ENCODE results near the gene EHMT1.
"Not testable (repeated sequence)": the region's sequence is repeated elsewhere in the genome, so short reads cannot be mapped to it uniquely, and the experiment has no call there.

Gene EHMT1

GRCh38 chr9:137733429-137733828, 114.6 kb downstream of the EHMT1 start:
- Histone ChIP-seq H3K27me3 (ENCODE audit: insufficient read depth, low read length, poor library complexity, severe bottlenecking) (no peaks in the 10 kb centered on the region), H3K9me3 (ENCODE audit: insufficient read depth, low read depth, low read length) (peaks cover 19% of the 10 kb centered on the region; the same call in 1 of the 2 replicates), H4K20me1 (ENCODE audit: insufficient read depth, low read length, poor library complexity, severe bottlenecking) (no peaks in the 10 kb centered on the region), H3K4me3 (ENCODE audit: low read length, poor library complexity, severe bottlenecking) (no peak overlapping the region), H3K4me1 (ENCODE audit: insufficient read depth, low read length, poor library complexity, severe bottlenecking) (no peaks in the 10 kb centered on the region), H2AFZ (ENCODE audit: low read length) (no peak overlapping the region), H3K36me3 (ENCODE audit: insufficient read depth, low read length) (peaks cover 66% of the 10 kb centered on the region; the same call in 1 of the 2 replicates), H3F3A (ENCODE audit: low read depth) (no peaks in the 10 kb centered on the region), H3K9me2 (replicated peaks; ENCODE audit: low read depth, low read length) (no peaks in the 10 kb centered on the region), H3K9ac (ENCODE audit: low read depth, low read length, poor library complexity, severe bottlenecking) (no peak overlapping the region), H3K79me2 (ENCODE audit: insufficient read depth, low read length) (no peaks in the 10 kb centered on the region), H3K4me2 (ENCODE audit: low read depth, low read length, poor library complexity, severe bottlenecking) (no peak overlapping the region)
- TF ChIP-seq, protein P1, sequence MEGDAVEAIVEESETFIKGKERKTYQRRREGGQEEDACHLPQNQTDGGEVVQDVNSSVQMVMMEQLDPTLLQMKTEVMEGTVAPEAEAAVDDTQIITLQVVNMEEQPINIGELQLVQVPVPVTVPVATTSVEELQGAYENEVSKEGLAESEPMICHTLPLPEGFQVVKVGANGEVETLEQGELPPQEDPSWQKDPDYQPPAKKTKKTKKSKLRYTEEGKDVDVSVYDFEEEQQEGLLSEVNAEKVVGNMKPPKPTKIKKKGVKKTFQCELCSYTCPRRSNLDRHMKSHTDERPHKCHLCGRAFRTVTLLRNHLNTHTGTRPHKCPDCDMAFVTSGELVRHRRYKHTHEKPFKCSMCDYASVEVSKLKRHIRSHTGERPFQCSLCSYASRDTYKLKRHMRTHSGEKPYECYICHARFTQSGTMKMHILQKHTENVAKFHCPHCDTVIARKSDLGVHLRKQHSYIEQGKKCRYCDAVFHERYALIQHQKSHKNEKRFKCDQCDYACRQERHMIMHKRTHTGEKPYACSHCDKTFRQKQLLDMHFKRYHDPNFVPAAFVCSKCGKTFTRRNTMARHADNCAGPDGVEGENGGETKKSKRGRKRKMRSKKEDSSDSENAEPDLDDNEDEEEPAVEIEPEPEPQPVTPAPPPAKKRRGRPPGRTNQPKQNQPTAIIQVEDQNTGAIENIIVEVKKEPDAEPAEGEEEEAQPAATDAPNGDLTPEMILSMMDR (conservative IDR thresholded peaks at IDR 0.05; ENCODE audit: low read length): no peak
- TF ChIP-seq EZH2phosphoT487 (IDR thresholded peaks at IDR 0.05; ENCODE audit: borderline replicate concordance): no peak

DNA sequence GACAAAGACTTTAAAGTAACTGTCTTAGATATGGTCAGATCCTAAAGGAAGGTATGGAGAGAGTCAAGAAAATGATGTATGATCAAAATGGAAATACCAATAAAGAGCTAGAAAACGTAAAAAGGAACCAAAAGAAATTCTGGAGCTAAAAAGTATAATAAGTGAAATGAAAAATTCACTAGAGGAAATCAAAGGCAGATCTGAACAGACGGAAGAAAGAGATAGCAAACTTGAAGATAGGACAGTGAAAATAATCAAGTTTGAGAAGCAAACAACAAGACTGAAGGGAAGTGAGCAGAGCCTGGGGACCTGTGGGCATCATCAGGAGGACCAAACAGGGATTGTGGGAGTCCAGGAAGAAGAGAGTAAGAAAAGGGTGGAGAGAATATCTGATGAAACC, 115.4 kb downstream of the EHMT1 start:
- Histone ChIP-seq H3K27me3 (ENCODE audit: insufficient read depth, low read length, poor library complexity, severe bottlenecking) (no peaks in the 10 kb centered on the region), H3K79me2 (ENCODE audit: insufficient read depth, low read length) (no peaks in the 10 kb centered on the region), H3K9me2 (replicated peaks; ENCODE audit: low read depth, low read length) (no peaks in the 10 kb centered on the region), H3K4me3 (ENCODE audit: low read length, poor library complexity, severe bottlenecking) (no peak overlapping the region), H3K9me3 (ENCODE audit: insufficient read depth, low read depth, low read length) (peaks cover 19% of the 10 kb centered on the region; the same call in 1 of the 2 replicates), H3K36me3 (ENCODE audit: insufficient read depth, low read length) (peaks cover 60% of the 10 kb centered on the region; the same call in 1 of the 2 replicates), H3K9ac (ENCODE audit: low read depth, low read length, poor library complexity, severe bottlenecking) (no peak overlapping the region), H4K20me1 (ENCODE audit: insufficient read depth, low read length, poor library complexity, severe bottlenecking) (no peaks in the 10 kb centered on the region), H3K4me2 (ENCODE audit: low read depth, low read length, poor library complexity, severe bottlenecking) (no peak overlapping the region), H2AFZ (ENCODE audit: low read length) (no peak overlapping the region), H3F3A (ENCODE audit: low read depth) (no peaks in the 10 kb centered on the region), H3K4me1 (ENCODE audit: insufficient read depth, low read length, poor library complexity, severe bottlenecking) (no peaks in the 10 kb centered on the region)
- no peak for TF ChIP-seq EZH2phosphoT487 (IDR thresholded peaks at IDR 0.05; ENCODE audit: borderline replicate concordance)
- TF ChIP-seq, protein P1 (conservative IDR thresholded peaks at IDR 0.05; ENCODE audit: low read length): no peak

GRCh38 chr9:137738182-137738696, 119.4 kb downstream of the EHMT1 start:
- H3K4me2 ChIP-seq (ENCODE audit: low read depth, low read length, poor library complexity, severe bottlenecking); H3K4me3 ChIP-seq (ENCODE audit: low read length, poor library complexity, severe bottlenecking); H3K9me2 ChIP-seq (replicated peaks; ENCODE audit: low read depth, low read length); H4K20me1 ChIP-seq (ENCODE audit: insufficient read depth, low read length, poor library complexity, severe bottlenecking); H3F3A ChIP-seq (ENCODE audit: low read depth); H3K4me1 ChIP-seq (ENCODE audit: insufficient read depth, low read length, poor library complexity, severe bottlenecking); H3K79me2 ChIP-seq (ENCODE audit: insufficient read depth, low read length); H2AFZ ChIP-seq (ENCODE audit: low read length); H3K9ac ChIP-seq (ENCODE audit: low read depth, low read length, poor library complexity, severe bottlenecking); H3K27me3 ChIP-seq (ENCODE audit: insufficient read depth, low read length, poor library complexity, severe bottlenecking): not testable (repeated sequence)
- Histone ChIP-seq H3K9me3 (ENCODE audit: insufficient read depth, low read depth, low read length) (peaks cover 18% of the 10 kb centered on the region; the same call in 1 of the 2 replicates), H3K36me3 (ENCODE audit: insufficient read depth, low read length) (peaks cover 26% of the 10 kb centered on the region; the same call in 1 of the 2 replicates)

DNA sequence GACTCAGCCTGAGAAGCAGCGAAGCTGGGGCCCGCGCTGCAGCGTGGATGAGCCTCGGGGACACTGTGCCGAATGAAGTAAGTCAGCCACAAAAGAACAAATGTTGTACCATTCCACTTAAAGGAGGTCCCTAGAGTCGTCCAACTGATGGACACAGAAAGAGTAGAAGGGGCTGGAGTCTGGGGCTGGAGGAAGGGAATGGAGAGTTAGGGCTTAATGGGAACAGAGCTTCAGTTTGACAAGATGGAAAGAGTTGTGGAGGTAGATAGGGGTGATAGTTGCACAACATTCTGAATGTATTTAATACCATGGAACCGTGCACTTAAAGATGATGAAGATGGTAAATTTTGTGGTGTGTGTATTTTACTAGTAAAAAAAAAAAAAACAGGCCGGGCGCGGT, 119.9 kb downstream of the EHMT1 start:
- H4K20me1 ChIP-seq (ENCODE audit: insufficient read depth, low read length, poor library complexity, severe bottlenecking): peaks cover 2% of the 10 kb centered on the region
- H3F3A ChIP-seq (ENCODE audit: low read depth): no peaks in the 10 kb centered on the region
- H3K9me2 ChIP-seq (replicated peaks; ENCODE audit: low read depth, low read length): no peaks in the 10 kb centered on the region
- H3K27me3 ChIP-seq (ENCODE audit: insufficient read depth, low read length, poor library complexity, severe bottlenecking): no peaks in the 10 kb centered on the region
- H3K4me1 ChIP-seq (ENCODE audit: insufficient read depth, low read length, poor library complexity, severe bottlenecking): no peaks in the 10 kb centered on the region
- TF ChIP-seq, protein P1 (conservative IDR thresholded peaks at IDR 0.05; ENCODE audit: low read length): no peak
- TF ChIP-seq EZH2phosphoT487 (IDR thresholded peaks at IDR 0.05; ENCODE audit: borderline replicate concordance): no peak
- H3K9ac ChIP-seq (ENCODE audit: low read depth, low read length, poor library complexity, severe bottlenecking): no peak overlapping the region
- H3K9me3 ChIP-seq (ENCODE audit: insufficient read depth, low read depth, low read length): peaks cover 13% of the 10 kb centered on the region; the same call in 1 of the 2 replicates
- no peaks in the 10 kb centered on the region for H3K79me2 ChIP-seq (ENCODE audit: insufficient read depth, low read length)
- H2AFZ ChIP-seq (ENCODE audit: low read length): no peak overlapping the region
- no peak overlapping the region for H3K4me2 ChIP-seq (ENCODE audit: low read depth, low read length, poor library complexity, severe bottlenecking)
- H3K36me3 ChIP-seq (ENCODE audit: insufficient read depth, low read length): peaks cover 26% of the 10 kb centered on the region; the same call in 1 of the 2 replicates
- no peak overlapping the region for H3K4me3 ChIP-seq (ENCODE audit: low read length, poor library complexity, severe bottlenecking)

All from Loucy (cell line).